GM18873 (cell line): ENCODE measurements around the gene KRIT1.
"Not testable (repeated sequence)": the region's sequence is repeated elsewhere in the genome, so short reads cannot be mapped to it uniquely, and the experiment has no call there.

ENCODE experiments used
- ATAC-seq: cut with Tn5 transposase; IDR thresholded peaks from one replicate; pipeline ENCODE4 v1.9.1; 2021; ENCODE audit warnings: mild to moderate bottlenecking, moderate library complexity, moderate number of reproducible peaks; ENCODE audit not compliant: unreplicated experiment, low FRiP score

KRIT1 gene

DNA sequence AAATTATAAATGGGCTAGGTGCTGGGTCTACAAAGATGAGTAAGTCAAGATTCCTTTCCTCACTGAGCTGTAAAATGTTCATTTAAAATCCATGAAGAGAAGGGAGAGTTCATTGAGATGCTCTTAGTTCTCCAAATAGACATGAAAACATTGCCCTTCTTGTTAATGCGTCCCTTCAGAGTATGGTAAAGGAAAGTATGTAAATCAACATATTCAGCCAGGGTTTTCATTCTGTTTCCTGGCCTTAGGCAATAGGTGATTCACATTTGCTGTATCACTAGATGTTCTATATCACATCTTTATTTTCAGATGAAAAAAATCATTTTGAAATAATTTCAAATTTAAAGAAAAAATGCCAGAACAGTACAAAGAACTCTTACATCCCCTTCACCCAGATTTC lies 5.5 kb upstream of the KRIT1 start:
- ATAC-seq = no peak

DNA sequence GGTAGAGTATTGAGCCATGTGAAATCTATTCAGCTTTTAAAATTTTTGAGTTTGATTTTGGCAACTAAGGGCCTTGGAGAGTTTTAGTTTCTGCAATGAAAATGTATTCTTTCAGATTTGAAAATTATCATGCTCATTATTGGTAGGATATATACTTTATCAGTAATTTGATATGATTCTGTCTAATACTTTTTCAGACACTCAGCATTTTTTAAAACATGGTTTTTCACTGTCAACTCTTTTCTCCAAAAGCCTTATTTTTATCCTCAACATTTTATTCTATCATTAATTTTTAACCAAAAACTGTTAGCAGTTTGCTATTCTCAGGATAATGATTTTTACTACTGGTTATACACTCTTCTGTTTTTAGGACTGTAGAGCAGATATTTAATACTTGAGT lies 4.9 kb upstream of the KRIT1 start:
- no peak for ATAC-seq

DNA sequence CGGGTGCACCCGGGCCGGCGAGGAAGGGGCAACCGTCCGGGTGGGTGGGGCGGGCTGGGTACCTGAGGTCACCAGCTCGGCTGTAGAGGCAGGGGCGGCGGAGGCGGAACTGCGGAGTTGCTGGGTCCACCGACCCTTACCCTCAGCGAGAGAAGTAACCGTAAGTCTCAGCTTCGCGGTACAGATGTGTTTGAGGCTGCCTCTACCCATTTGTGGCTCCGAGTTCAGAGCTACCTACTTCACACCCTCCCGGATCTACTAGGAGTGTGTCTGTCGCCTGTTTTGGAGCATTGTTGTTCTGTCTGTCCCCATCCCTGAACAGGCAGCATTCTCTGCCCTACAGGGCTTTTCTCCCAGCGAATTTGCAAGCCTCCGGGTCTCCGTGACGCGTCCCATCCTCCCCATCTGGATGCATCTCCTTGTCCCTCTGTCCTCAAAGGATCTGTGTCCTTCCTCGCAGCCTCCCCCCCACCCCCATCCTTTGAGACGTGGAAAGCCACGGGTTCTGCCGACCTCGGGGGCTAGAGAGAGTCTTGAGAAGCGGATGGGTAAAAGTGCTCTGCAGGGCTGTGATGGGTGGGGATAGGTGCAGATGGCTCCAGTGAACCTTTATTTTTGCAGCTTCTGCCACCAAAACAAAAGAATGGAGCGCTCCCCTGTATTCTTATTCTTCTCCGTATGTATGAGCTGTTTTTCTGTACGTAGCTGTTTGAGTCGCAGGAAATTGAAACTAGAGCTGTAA lies 817 bp upstream of the KRIT1 start:
- peak; percentile 31 for ATAC-seq

DNA sequence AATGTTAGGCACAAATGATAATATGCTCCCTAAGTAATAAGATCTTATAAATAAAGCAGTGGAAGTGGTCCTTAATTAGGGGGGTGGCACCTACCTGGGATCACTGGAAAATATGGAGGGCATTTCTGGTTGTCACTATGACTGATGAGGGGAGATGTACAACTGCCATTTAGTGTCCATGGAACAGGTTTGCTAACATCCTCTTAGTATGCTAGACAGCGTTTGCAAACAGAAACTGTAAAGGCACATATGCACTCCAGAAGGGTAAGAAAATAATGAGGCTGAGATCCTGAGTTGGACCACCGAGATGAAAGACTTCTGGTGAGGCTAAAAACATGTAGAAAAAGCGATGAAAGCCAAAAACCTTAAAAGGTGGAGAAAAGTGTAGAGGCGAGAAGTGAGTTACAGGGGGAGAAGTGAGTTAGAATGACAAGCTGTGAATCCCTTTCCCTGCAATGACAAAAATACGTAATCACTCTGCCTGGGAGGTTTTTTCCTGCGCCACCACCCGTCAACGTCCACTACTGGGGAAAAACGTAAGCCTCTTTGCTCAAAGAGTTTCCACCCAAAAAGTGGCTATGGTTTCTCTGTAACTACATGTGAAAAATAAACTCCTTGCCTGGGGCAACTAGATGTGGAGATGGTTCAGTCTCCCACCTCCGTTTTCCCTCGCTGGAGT lies 767 bp downstream of the KRIT1 start:
- ATAC-seq = no peak

DNA sequence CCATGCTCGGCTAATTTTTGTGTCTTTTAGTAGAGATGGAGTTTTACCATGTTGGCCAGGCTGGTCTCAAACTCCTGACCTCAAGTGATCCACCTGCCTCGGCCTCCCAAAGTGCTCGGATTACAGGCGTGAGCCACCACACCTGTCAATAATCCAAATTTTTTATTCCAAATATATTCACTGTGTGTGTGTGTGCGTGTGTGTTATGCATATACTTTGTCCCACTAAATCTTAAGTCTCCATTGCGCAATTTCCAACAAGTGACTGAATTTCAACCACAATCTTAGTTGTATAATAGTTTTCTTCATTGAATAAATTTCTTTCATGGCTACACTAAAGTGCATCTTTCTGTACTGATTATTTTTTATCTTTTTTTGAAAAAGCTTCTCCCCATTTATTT lies 2.7 kb downstream of the KRIT1 start:
- no peak for ATAC-seq

DNA sequence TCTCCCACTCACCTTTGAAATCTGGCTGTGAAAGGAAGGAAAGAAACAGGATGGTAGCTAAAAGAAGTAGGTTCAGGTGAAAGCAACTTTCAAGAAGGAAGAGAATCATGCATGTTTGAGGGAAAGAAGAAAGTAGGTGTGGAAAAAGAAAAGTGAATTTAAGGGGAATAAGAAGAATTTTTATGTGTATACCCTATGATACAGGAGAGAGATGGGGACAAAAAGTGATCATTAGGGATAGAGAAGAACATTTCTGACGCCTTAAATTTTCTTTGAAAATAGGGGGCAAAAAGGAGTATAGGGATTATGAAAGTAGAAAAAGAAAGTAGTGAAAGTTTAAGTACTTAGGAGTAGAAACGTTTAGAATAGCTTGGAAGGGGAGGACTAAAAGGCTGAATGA lies 15.2 kb downstream of the KRIT1 start:
- ATAC-seq = no peak

DNA sequence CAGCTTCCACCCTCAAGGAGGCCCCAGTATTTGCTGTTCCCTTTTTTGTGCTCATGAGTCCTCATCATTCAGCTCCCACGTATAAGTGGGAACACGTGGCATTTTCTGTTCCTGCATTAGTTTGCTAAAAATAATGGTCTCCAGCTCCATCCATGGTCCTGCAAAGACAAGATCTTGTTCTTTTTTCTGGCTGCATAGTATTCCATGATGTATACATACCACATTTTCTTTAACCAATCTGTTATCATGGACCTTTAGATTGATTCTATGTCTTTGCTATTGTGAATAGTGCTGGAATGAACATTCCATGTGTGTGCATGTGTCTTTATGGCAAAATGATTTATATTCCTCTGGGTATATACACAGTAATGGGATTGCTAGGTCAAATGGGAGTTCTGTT lies 17.0 kb downstream of the KRIT1 start:
- ATAC-seq = no peak

DNA sequence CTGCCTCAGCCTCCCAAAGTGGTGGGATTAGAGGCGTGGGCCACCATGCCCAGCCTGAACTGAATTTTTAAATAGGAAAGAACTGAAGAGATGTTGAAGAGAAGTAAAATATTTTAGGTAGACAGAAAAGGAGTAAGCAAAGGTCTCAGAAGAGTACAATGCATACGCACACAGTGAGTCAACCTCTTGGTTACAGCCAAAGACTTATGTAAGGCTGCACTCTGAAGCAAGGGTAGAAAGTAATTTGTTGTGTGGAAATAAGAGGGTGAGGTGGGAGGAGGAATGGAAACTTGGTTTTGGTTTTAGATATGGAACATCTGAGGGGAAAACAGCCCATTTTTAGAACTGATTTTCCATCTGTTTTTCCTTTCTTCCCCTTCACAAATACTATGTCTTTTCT lies 17.6 kb downstream of the KRIT1 start:
- no peak for ATAC-seq

DNA sequence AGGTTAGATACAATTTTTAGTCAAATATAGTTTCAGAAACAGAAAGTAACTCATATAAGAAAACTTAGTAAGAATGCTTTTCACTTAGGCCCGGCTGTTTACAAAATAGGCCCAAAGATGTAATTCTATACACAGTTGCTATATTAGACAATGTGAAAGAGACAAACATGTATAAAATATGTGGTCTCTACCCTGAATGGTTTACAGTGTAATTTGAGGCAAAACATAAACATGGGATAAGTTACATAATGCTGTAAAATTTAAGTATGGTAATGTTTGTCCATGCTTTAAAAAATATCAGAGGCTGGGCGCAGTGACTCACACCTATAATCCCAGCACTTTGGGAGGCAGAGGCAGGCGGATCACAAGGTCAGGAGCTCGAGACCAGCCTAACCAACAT lies 18.7 kb downstream of the KRIT1 start:
- no peak for ATAC-seq

DNA sequence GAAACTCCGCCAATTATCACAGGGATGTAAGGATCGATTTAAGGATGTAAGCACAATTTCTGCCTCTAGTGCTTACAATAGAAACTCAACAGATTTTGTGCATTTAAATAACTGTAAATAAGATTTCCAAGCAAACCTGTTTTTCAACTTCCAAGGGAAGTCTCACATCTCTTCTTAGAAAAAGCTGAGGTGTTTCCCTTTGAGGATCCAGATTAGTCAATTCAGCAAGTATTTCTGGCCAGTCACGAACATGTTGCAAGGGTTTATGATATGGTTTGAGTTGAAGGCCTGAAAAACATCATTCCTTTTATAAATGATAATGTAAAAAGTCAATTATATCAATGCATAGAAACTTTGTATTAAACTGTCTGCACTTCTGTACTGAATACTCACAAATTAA lies 23.9 kb downstream of the KRIT1 start:
- ATAC-seq = no peak

DNA sequence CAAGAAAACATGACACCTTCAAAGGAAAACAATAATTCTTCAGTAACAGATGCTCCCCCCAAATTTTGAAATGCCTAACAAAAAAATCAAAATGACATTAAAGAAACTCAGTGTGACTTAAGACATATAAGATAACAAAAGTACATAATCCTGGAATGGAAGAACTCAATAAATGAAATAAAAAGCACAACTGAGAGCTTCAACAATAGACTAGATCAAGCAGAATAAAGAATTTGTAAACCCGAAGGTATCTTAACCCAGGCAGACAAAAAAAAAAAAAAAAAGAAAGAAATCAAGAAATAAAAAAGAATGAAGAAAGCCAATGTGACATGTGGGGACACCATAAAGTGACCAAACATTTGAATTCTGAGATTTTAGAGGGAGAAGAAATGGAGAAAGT lies 39.0 kb downstream of the KRIT1 start:
- ATAC-seq = no peak

DNA sequence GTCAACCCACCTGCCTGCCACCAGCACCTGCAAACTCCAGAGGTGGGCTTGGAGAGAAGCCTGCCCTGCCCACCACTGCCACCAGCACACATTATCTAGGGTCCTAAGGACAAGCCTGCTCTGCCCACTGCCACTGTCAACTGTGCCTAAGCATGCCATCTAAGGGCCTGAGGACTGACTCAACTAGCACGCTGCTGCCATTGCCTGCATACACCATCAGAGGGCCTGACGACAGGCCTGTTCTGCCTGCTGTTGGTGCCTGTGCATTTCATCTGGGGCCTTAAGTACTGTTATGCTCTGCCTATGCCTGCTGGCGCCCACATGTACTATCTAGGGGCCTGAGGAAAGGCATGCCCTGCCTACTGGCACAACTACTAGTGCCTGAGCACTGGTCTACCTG lies 39.7 kb downstream of the KRIT1 start:
- no peak for ATAC-seq

DNA sequence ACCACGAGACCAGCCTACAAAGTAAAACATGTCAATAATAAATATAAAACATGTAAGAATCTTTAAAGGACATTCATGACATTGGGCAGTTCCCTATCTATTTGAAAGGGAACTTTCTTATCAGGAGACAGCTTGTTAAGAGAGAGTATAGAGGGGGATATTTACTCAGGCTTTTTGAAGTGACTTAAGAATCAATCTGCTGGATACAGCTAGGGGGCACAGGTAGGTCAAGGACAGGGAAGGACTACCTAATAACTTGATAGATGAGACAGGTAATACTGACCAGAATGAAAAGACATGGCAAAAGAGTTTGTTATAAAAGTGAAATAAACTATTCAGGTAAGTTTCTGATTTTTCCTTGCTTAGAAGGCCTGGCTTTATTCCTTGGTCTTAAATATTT lies 44.9 kb downstream of the KRIT1 start:
- no peak for ATAC-seq

DNA sequence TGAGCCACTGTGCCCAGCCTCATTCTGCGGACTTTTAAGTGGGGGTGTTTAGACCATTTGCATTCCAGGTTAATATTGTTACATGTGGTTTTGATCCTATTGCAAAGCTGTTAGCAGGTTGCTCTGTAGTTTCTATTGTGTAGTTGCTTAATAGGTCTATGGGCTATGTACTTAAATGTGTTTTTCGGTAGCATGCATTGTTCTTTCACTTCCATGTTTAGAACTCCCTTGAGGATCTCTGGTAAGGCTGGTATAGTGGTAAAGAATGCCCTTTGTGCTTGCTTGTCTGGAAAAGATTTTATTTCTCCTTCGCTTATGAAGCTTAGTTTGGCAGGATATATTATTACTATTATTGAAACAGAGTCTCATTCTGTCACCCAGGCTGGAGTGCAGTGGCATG lies 53.4 kb downstream of the KRIT1 start:
- ATAC-seq = no peak

DNA sequence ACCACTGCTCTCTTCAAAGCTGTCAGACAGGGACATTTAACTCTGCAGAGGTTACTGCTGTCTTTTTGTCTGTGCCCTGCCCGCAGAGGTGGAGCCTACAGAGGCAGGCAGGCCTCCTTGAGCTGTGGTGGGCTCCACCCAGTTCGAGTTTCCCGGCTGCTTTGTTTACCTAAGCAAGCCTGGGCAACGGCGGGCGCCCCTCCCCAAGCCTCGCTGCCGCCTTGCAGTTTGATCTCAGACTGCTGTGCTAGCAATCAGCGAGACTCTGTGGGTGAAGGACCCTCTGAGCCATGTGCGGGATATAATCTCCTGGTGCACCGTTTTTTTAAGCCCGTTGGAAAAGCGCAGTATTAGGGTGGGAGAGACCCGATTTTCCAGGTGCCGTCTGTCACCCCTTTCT lies 56.5 kb downstream of the KRIT1 start:
- ATAC-seq = not testable (repeated sequence)

DNA sequence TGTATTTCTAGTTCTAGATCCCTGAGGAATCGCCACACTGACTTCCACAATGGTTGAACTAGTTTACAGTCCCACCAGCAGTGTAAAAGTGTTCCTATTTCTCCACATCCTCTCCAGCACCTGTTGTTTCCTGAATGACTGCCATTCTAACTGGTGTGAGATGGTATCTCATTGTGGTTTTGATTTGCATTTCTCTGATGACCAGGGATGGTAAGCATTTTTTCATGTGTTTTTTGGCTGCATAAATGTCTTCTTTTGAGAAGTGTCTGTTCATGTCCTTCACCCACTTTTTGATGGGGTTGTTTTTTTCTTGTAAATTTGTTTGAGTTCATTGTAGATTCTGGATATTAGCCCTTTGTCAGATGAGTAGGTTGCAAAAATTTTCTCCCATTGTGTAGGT lies 61.4 kb downstream of the KRIT1 start:
- ATAC-seq = not testable (repeated sequence)

DNA sequence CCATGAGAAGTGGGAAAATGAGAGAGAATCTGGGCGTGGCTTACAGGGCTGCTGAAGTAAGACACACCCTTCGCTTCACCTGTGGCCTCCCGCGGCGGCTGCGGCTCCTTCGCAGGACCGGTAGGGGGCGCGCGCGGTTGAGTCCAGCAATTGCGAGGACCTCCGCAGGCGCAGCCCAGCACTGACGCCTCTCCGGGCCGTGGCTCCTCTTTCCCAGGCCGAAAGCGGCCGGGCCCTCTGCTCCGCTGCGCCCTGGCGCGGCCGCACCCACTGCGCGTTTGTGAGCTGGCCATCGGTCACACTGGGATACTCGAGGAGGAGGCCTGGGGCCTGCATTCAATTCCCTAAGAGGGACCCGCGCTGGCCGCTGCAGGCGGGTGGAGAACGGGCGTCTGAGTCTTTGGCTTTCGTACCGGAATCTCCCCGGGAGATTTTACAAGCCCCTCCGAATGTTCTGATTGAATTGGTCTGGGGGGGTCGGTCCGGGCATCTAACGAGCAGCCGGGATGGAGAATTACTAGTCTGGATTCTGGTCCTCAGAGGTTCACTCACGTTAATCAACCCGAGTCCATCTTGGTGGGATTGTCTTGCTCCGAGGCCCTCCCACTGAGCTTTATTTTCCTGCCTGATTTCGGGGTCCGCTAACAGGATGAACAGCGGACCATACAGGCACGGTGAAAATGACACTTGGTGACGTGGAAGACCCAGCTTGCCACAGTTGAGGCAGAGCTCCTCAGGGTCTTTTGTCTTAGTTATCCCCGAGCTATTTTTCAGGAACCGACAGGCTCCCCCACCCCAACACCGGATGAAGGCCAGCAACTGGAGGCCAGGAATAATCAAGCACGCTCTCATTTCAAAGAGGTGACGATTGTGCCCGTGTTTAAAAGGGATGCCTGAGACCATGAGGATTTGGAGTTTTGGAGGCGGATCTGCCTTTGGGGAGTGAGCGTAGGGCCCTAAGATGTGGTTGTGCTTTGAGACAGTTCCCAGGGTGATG lies 66.5 kb downstream of the KRIT1 start, which contains the start of gene LRRD1:
Gene LRRD1 (minus strand): TSS at position 215 of the 997 bp plus-strand sequence. CDS start 13,940 bp downstream, outside the sequence.
- ATAC-seq = peak; percentile 94

DNA sequence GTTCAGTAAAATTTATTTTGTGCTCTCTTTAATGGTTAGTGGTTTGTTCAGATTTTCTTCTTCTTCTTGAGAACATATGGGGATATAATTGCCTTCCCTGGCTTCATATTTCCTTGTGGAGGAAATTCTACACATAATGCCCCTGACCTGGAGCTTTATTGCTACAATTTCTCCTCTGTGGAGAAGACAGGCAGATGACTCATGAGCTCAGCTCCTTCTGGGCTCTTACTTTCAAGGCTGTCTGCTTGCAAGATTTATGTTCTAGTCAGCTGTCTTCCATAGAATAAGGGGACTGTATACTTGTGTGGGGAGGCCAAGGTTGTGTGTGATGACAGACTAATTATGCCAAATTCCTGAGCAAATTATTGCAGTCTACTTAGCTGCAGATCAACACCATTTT lies 68.4 kb downstream of the KRIT1 start:
- no peak for ATAC-seq

DNA sequence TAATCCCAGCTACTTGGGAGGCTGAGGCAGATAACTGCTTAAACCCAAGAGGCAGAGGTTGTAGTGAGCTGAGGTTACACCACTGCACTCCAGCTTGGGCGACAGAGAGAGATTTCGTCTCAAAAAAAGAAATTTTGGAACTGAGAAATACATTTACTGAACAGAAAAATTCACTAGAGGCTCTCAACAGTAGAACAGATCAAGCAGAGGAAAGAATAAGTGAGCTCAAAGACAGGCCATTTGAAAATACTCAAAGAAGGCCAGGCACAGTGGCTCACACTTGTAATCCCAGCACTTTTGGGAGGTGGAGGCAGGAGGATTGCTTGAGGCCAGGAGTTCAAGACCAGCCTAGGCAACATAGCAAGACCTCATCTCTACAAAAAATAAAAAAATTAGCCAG lies 76.2 kb downstream of the KRIT1 start:
- ATAC-seq = not testable (repeated sequence)

DNA sequence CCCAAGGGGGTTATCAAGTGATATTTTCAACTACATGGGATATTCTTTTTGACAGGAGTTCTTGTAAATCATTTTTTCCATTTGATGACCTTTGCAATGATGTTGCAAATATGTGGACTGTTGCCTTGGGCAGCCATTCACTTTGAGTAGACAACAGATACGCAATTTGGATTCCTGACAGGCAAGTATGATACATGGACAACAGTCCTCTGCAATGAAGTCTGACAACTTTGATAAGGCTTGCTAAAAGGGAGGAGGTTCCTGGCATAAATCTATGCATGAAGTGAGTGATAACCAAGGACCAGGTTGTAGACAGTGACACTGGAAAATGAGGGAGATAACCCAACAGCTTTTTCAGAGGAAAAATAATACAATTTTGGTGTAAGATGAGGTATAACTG lies 84.4 kb downstream of the KRIT1 start:
- ATAC-seq = no peak
